K562 (cell line): ENCODE results near the gene CLTC. TPM values are rescaled to one million over a fixed set of nuclear protein-coding genes. Genes with fewer than 3 reads are reported as not detected.

Experiments
- DMBX1 ChIP-seq: fragments of 250-450 bp; sonication (Bioruptor Pico); IDR thresholded peaks from 2 replicates; pipeline ENCODE4 v1.8.0; 2022; ENCODE audit warnings: inconsistent platforms, mild to moderate bottlenecking, moderate library complexity, borderline replicate concordance
- E2F5 ChIP-seq: sonication (generic); formaldehyde crosslinking; IDR thresholded peaks from 2 replicates; pipeline ENCODE4 v1.8.0; 2022; ENCODE audit warnings: mild to moderate bottlenecking, missing genetic modification reagents
- MTA2 ChIP-seq: fragments of 450-650 bp; IDR thresholded peaks from 2 replicates; pipeline ENCODE4 v1.6.1; 2016; ENCODE audit warnings: low read depth
- POLR2A ChIP-seq: fragments of 450-650 bp; conservative IDR thresholded peaks from 2 replicates; pipeline ENCODE4 v1.6.1; 2016
- POLR3A ChIP-seq: IDR thresholded peaks from 2 replicates; pipeline ENCODE4 v1.6.1; 2011; ENCODE audit warnings: borderline replicate concordance, mild to moderate bottlenecking, moderate library complexity; ENCODE audit not compliant: insufficient read length, insufficient read depth; ENCODE audit errors: extremely low read depth
- RBFOX2 ChIP-seq: fragments of 200-400 bp; formaldehyde crosslinking; IDR thresholded peaks from 2 replicates; pipeline ENCODE4 v1.6.1; 2017; ENCODE audit warnings: low read depth, mild to moderate bottlenecking, low read length, moderate library complexity
- ZBTB17 ChIP-seq: fragments of 450-650 bp; formaldehyde crosslinking; IDR thresholded peaks from 2 replicates; pipeline ENCODE4 v1.4.0; 2020; ENCODE audit warnings: mild to moderate bottlenecking
- ZBTB8A ChIP-seq: fragments of 450-650 bp; IDR thresholded peaks from 2 replicates; pipeline ENCODE4 v1.6.1; 2018; ENCODE audit warnings: mild to moderate bottlenecking, moderate library complexity; ENCODE audit not compliant: partially characterized antibody
- ZNF780A ChIP-seq: fragments of 250-450 bp; sonication (Bioruptor Pico); IDR thresholded peaks from 2 replicates; pipeline ENCODE4 v1.5.0; 2021; ENCODE audit warnings: mild to moderate bottlenecking
- ZNF830 ChIP-seq: fragments of 250-450 bp; sonication (Bioruptor Pico); IDR thresholded peaks from 2 replicates; pipeline ENCODE4 v1.5.0; 2021; ENCODE audit warnings: mild to moderate bottlenecking
- polyA plus RNA-seq, 8 experiments: library from polyadenylated mRNA; depleted of rRNA in 4 of 8; stranded (reverse) in 5 of 8; unstranded in 3 of 8; fragments of >200 nt; fragmentation: Nextera tagmentation in 2 of 8; fragmentation: Illumina TruSeq in 1 of 8; extraction: Ambion mirVana in 2 of 8; extraction: Trizol in 1 of 8; gene quantifications; 2 replicates each; pipeline versions ENCODE4 v1.2.1 to v1.2.3, GENCODE V29; 2011 to 2014; ENCODE audit warnings: inconsistent platforms in 1 of 8, missing spikeins in 1 of 8
- total RNA-seq, 7 experiments: library from RNA; depleted of rRNA in 6 of 7; stranded (reverse); fragments of >200 nt in 6 of 7; fragmentation: Illumina TruSeq in 2 of 7; extraction: Trizol in 2 of 7; gene quantifications; 2 replicates each; pipeline versions ENCODE4 v1.2.1 to v1.2.3, GENCODE V29; 2011 to 2021; ENCODE audit warnings: low replicate concordance in 1 of 7
- TF ChIP-seq, protein P1 (sequence below), 2 experiments: fragments of 450-650 bp; conservative IDR thresholded peaks; 2 replicates each; pipeline ENCODE4 v1.6.1; 2017; ENCODE audit warnings: mild to moderate bottlenecking in 2 of 2, moderate library complexity in 2 of 2
- TF ChIP-seq, protein P2 (sequence below), 3 experiments: fragments of 200-800 bp in 1 of 3; sonication (Bioruptor generic) in 1 of 3; sonication (generic) in 1 of 3; formaldehyde crosslinking in 1 of 3; IDR thresholded peaks; 2 replicates each; pipeline versions ENCODE4 v1.6.1 to v1.8.0; 2016 to 2022; ENCODE audit warnings: mild to moderate bottlenecking in 2 of 3, missing compliant biosample characterization in 2 of 3, missing genetic modification characterization in 2 of 3, missing genetic modification reagents in 1 of 3

Gene CLTC
- total and polyA plus RNA-seq, 9 of the 15 experiments (the other 6 are each of a cell fraction or from before 2014, with no cell fraction given): 115 to 267 (median 174) TPM

GRCh38 chr17:59696682-59697277 is 77.1 kb downstream of the CLTC start (continued):
- TF ChIP-seq, protein P1, sequence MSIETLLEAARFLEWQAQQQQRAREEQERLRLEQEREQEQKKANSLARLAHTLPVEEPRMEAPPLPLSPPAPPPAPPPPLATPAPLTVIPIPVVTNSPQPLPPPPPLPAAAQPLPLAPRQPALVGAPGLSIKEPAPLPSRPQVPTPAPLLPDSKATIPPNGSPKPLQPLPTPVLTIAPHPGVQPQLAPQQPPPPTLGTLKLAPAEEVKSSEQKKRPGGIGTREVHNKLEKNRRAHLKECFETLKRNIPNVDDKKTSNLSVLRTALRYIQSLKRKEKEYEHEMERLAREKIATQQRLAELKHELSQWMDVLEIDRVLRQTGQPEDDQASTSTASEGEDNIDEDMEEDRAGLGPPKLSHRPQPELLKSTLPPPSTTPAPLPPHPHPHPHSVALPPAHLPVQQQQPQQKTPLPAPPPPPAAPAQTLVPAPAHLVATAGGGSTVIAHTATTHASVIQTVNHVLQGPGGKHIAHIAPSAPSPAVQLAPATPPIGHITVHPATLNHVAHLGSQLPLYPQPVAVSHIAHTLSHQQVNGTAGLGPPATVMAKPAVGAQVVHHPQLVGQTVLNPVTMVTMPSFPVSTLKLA (conservative IDR thresholded peaks at IDR 0.05): 0 out of 4 replicates have a peak, but pooled peaks of 1 of the 2 experiments have one; percentile 4
- peak; percentile 48; the same call in 1 of the 2 replicates for TF ChIP-seq RBFOX2
- TF ChIP-seq MTA2: no peak
- no peak for TF ChIP-seq ZNF780A
- no peak; the same call in 1 of the 2 replicates for TF ChIP-seq ZBTB17 (CRISPR knock-in tag)
- TF ChIP-seq DMBX1: peak; percentile 26; the same call in 1 of the 2 replicates
- no peak for TF ChIP-seq E2F5 (CRISPR knock-in tag)
- peak; percentile 26; the same call in 1 of the 2 replicates for TF ChIP-seq POLR2A
- no peak for TF ChIP-seq POLR3A
- TF ChIP-seq ZNF830 (CRISPR knock-in tag): no peak
- TF ChIP-seq, protein P2, sequence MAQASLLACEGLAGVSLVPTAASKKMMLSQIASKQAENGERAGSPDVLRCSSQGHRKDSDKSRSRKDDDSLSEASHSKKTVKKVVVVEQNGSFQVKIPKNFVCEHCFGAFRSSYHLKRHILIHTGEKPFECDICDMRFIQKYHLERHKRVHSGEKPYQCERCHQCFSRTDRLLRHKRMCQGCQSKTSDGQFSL (CRISPR knock-in tag; IDR thresholded peaks at IDR 0.05): no peak
- TF ChIP-seq, protein P2 (tag; IDR thresholded peaks at IDR 0.05): no peak
- no peak for TF ChIP-seq ZBTB8A
